ENCODE measurements around the gene B3GNT5.

B3GNT5 gene

GRCh38 chr3:183295211-183295610, 42.2 kb downstream of the B3GNT5 start:
- no peak for DNase-seq

- DNase-seq = no peak
These were observed 43.9 kb downstream of the B3GNT5 start for GRCh38 chr3:183296944-183297343.

- no peak for DNase-seq
These were observed 45.7 kb downstream of the B3GNT5 start for GRCh38 chr3:183298701-183299153.

GRCh38 chr3:183299976-183300375, 46.9 kb downstream of the B3GNT5 start:
- DNase-seq = no peak

- DNase-seq = no peak
These were observed 48.0 kb downstream of the B3GNT5 start for GRCh38 chr3:183300996-183301562.

- no peak for DNase-seq
These were observed 49.0 kb downstream of the B3GNT5 start for GRCh38 chr3:183301937-183302580.

- DNase-seq = no peak
These were observed 50.6 kb downstream of the B3GNT5 start for GRCh38 chr3:183303690-183304089.

GRCh38 chr3:183306798-183307671, 54.0 kb downstream of the B3GNT5 start:
- DNase-seq = no peak

- DNase-seq = no peak
These were observed 54.7 kb downstream of the B3GNT5 start for GRCh38 chr3:183307749-183308148.

- no peak for DNase-seq
These were observed 55.7 kb downstream of the B3GNT5 start for GRCh38 chr3:183308751-183309150.

GRCh38 chr3:183309276-183309675, 56.2 kb downstream of the B3GNT5 start:
- DNase-seq = no peak

GRCh38 chr3:183310936-183311335, 57.9 kb downstream of the B3GNT5 start:
- no peak for DNase-seq

- no peak for DNase-seq
These were observed 59.4 kb downstream of the B3GNT5 start for GRCh38 chr3:183312433-183312832.

- no peak for DNase-seq
These were observed 60.3 kb downstream of the B3GNT5 start for GRCh38 chr3:183313351-183313750.

GRCh38 chr3:183313764-183314163, 60.7 kb downstream of the B3GNT5 start:
- no peak for DNase-seq

GRCh38 chr3:183315739-183316138, 62.7 kb downstream of the B3GNT5 start:
- DNase-seq = no peak

GRCh38 chr3:183317271-183317670, 64.2 kb downstream of the B3GNT5 start:
- no peak for DNase-seq

GRCh38 chr3:183317886-183318865, 65.1 kb downstream of the B3GNT5 start:
- no peak for DNase-seq

GRCh38 chr3:183318877-183319276, 65.8 kb downstream of the B3GNT5 start:
- DNase-seq = no peak

GRCh38 chr3:183319371-183319770, 66.3 kb downstream of the B3GNT5 start:
- no peak for DNase-seq
